HepG2 (cell line): ENCODE results near the gene CLEC2D. TPM values are rescaled to one million over a fixed set of nuclear protein-coding genes. Genes with fewer than 3 reads are reported as not detected.
A peak's percentile ranks its signal among the peaks of the same experiment; 100 is the strongest.

ENCODE experiments used
- ATF7 ChIP-seq, 2 experiments: fragments of 450-650 bp in 1 of 2; sonication (generic) in 1 of 2; formaldehyde crosslinking in 1 of 2; IDR thresholded peaks; 2 replicates each; pipeline versions ENCODE4 v1.4.0 to v1.6.1; 2016 to 2020; ENCODE audit warnings: antibody characterized with exemption in 1 of 2, mild to moderate bottlenecking in 1 of 2, missing genetic modification reagents in 1 of 2
- HNF1B ChIP-seq: sonication (generic); formaldehyde crosslinking; IDR thresholded peaks from 2 replicates; pipeline ENCODE4 v1.5.1; 2020; ENCODE audit warnings: mild to moderate bottlenecking, moderate library complexity, missing genetic modification reagents
- IRF1 ChIP-seq: sonication (generic); formaldehyde crosslinking; IDR thresholded peaks from 2 replicates; pipeline ENCODE4 v1.4.0; 2020; ENCODE audit warnings: low read depth, mild to moderate bottlenecking, missing genetic modification reagents
- KAT8 ChIP-seq: IDR thresholded peaks from 2 replicates; pipeline ENCODE4 v1.6.1; 2016; ENCODE audit warnings: missing genetic modification reagents, missing compliant biosample characterization
- KLF11 ChIP-seq: IDR thresholded peaks from 2 replicates; pipeline ENCODE4 v1.6.1; 2016; ENCODE audit warnings: missing compliant biosample characterization
- KLF16 ChIP-seq, 2 experiments: sonication (generic) in 1 of 2; formaldehyde crosslinking in 1 of 2; IDR thresholded peaks; 2 replicates each; pipeline versions ENCODE4 v1.6.1 to v1.8.0; 2016 to 2023; ENCODE audit warnings: missing genetic modification reagents in 2 of 2, missing compliant biosample characterization in 1 of 2
- MAF1 ChIP-seq: sonication (generic); formaldehyde crosslinking; IDR thresholded peaks from 2 replicates; pipeline ENCODE4 v1.5.0; 2020; ENCODE audit warnings: missing genetic modification reagents, borderline replicate concordance
- PCBP1 ChIP-seq: fragments of 200-400 bp; formaldehyde crosslinking; IDR thresholded peaks from 2 replicates; pipeline ENCODE4 v1.6.1; 2017; ENCODE audit warnings: mild to moderate bottlenecking, low read depth, low read length, borderline replicate concordance
- PRMT3 ChIP-seq: sonication (generic); formaldehyde crosslinking; IDR thresholded peaks from 2 replicates; pipeline ENCODE4 v1.8.1; 2022; ENCODE audit warnings: low read depth, mild to moderate bottlenecking, moderate library complexity, missing genetic modification reagents, borderline replicate concordance
- SAFB2 ChIP-seq: sonication (generic); formaldehyde crosslinking; IDR thresholded peaks from 2 replicates; pipeline ENCODE4 v1.5.1; 2020; ENCODE audit warnings: missing genetic modification reagents, low read depth, mild to moderate bottlenecking, borderline replicate concordance
- SRY ChIP-seq: sonication (generic); formaldehyde crosslinking; IDR thresholded peaks from 2 replicates; pipeline ENCODE4 v1.8.0; 2022; ENCODE audit warnings: mild to moderate bottlenecking, missing genetic modification reagents
- TEAD3 ChIP-seq: optimal IDR thresholded peaks from 2 replicates; pipeline ENCODE3; 2016; ENCODE audit warnings: borderline replicate concordance
- ZFP82 ChIP-seq: sonication (generic); formaldehyde crosslinking; IDR thresholded peaks from 2 replicates; pipeline ENCODE4 v1.5.1; 2020; ENCODE audit warnings: mild to moderate bottlenecking, missing genetic modification reagents, borderline replicate concordance
- ZNF18 ChIP-seq: sonication (generic); formaldehyde crosslinking; IDR thresholded peaks from 2 replicates; pipeline ENCODE4 v1.8.0; 2022; ENCODE audit warnings: mild to moderate bottlenecking, missing genetic modification reagents; ENCODE audit not compliant: insufficient replicate concordance
- ZNF230 ChIP-seq: sonication (generic); formaldehyde crosslinking; IDR thresholded peaks from 2 replicates; pipeline ENCODE4 v1.4.0; 2020; ENCODE audit warnings: mild to moderate bottlenecking, missing genetic modification reagents
- ZNF337 ChIP-seq: sonication (generic); formaldehyde crosslinking; IDR thresholded peaks from 2 replicates; pipeline ENCODE4 v1.5.1; 2020; ENCODE audit warnings: missing genetic modification reagents, low read depth, mild to moderate bottlenecking, borderline replicate concordance
- ZNF484 ChIP-seq: sonication (generic); formaldehyde crosslinking; IDR thresholded peaks from 2 replicates; pipeline ENCODE4 v1.5.1; 2020; ENCODE audit warnings: mild to moderate bottlenecking, low read depth, missing genetic modification reagents, borderline replicate concordance
- ZNF841 ChIP-seq: sonication (generic); formaldehyde crosslinking; IDR thresholded peaks from 2 replicates; pipeline ENCODE4 v1.8.1; 2023; ENCODE audit warnings: missing genetic modification reagents, borderline replicate concordance
- ZNF850 ChIP-seq: sonication (generic); formaldehyde crosslinking; conservative IDR thresholded peaks from 2 replicates; pipeline ENCODE4 v1.9.0; 2021; ENCODE audit warnings: mild to moderate bottlenecking, missing genetic modification reagents
- ZNF879 ChIP-seq: sonication (generic); formaldehyde crosslinking; IDR thresholded peaks from 2 replicates; pipeline ENCODE4 v1.8.1; 2023; ENCODE audit warnings: missing genetic modification reagents
- ZNF883 ChIP-seq: sonication (generic); formaldehyde crosslinking; IDR thresholded peaks from 2 replicates; pipeline ENCODE4 v1.5.1; 2020; ENCODE audit warnings: mild to moderate bottlenecking, missing genetic modification reagents; ENCODE audit errors: not compliant biosample characterization
- polyA plus RNA-seq, 8 experiments: library from polyadenylated mRNA; depleted of rRNA in 3 of 8; stranded (reverse) in 7 of 8; unstranded in 1 of 8; fragments of >200 nt; fragmentation: Illumina TruSeq in 4 of 8; extraction: Trizol in 4 of 8; gene quantifications; 2 replicates each; pipeline versions ENCODE4 v1.2.1 to v1.2.3, GENCODE V29; 2011 to 2016; ENCODE audit warnings: low read depth in 4 of 8, missing spikeins in 1 of 8, mixed read lengths in 1 of 8; ENCODE audit not compliant: insufficient read depth in 1 of 8
- total RNA-seq, 5 experiments: library from RNA; depleted of rRNA; stranded (reverse); fragments of >200 nt; fragmentation: Illumina TruSeq; extraction: Trizol; gene quantifications; 2 replicates each; pipeline ENCODE4 v1.2.3, GENCODE V29; 2016; ENCODE audit warnings: low read depth in 1 of 5
- TF ChIP-seq, protein P1 (sequence below), 2 experiments: fragments of 450-650 bp in 1 of 2; sonication (generic) in 1 of 2; formaldehyde crosslinking; IDR thresholded peaks; 2 replicates each; pipeline versions ENCODE4 v1.5.0 to v1.8.0; 2020 to 2022; ENCODE audit warnings: mild to moderate bottlenecking in 1 of 2, missing genetic modification reagents in 1 of 2

CLEC2D gene
- total and polyA plus RNA-seq, 2 of the 13 experiments (the other 11 are each of a cell fraction or from before 2014, with no cell fraction given): 2.5 to 8.6 TPM

GRCh38 chr12:9647825-9648700, 21.4 kb upstream of the CLEC2D start (continued):
- TF ChIP-seq KAT8 (CRISPR knock-in tag) (peak; percentile 83), ATF7 (IDR thresholded peaks at IDR 0.05) (no peak), ATF7 (CRISPR knock-in tag; IDR thresholded peaks at IDR 0.05) (no peak), KLF11 (no peak), PRMT3 (CRISPR knock-in tag) (peak; percentile 14; the same call in 1 of the 2 replicates), ZNF841 (CRISPR knock-in tag) (no peak), PCBP1 (no peak), ZFP82 (CRISPR knock-in tag) (peak; percentile 76), ZNF879 (no peak), ZNF230 (peak; percentile 73; the same call in 1 of the 2 replicates), ZNF484 (CRISPR knock-in tag) (no peak), SAFB2 (CRISPR knock-in tag) (0 out of 2 replicates have a peak, but pooled peaks have one; percentile 31), ZNF18 (CRISPR knock-in tag) (peak; percentile 82), HNF1B (CRISPR knock-in tag) (no peak), ZNF883 (CRISPR knock-in tag) (peak; percentile 24), SRY (CRISPR knock-in tag) (0 out of 2 replicates have a peak, but pooled peaks have one; percentile 27), ZNF850 (CRISPR knock-in tag) (no peak), ZNF337 (CRISPR knock-in tag) (no peak), KLF16 (CRISPR knock-in tag; IDR thresholded peaks at IDR 0.05) (no peak), TEAD3 (CRISPR knock-in tag) (no peak), IRF1 (no peak), MAF1 (CRISPR knock-in tag) (no peak)
- TF ChIP-seq, protein P1, sequence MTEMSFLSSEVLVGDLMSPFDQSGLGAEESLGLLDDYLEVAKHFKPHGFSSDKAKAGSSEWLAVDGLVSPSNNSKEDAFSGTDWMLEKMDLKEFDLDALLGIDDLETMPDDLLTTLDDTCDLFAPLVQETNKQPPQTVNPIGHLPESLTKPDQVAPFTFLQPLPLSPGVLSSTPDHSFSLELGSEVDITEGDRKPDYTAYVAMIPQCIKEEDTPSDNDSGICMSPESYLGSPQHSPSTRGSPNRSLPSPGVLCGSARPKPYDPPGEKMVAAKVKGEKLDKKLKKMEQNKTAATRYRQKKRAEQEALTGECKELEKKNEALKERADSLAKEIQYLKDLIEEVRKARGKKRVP (CRISPR knock-in tag; IDR thresholded peaks at IDR 0.05): peak in 1 of 2 experiments; percentile 35; a peak in 1 of 4 replicates
